Heart right ventricle (tissue), 16 donors: ENCODE results near the gene SLC36A4. TPM values are rescaled to one million over a fixed set of nuclear protein-coding genes. Genes with fewer than 3 reads are reported as not detected.
A peak's percentile ranks its signal among the peaks of the same experiment; 100 is the strongest.

Experiments used
- ATAC-seq, 8 donors: fragments of 200-7000 bp; cut with Tn5 transposase; one replicate each; pipeline ENCODE4 v1.9.1; 2020; ENCODE audit warnings: mild to moderate bottlenecking in 8 of 8, moderate library complexity in 8 of 8, moderate number of reproducible peaks in 1 of 8
- DNase-seq, 2 donors: peaks; one replicate each; pipeline ENCODE4 v3.0.0-alpha.2; 2020
- H3K27ac ChIP-seq, 10 donors: fragments of 200-600 bp; sonication (generic) in 2 of 10; one replicate each; pipeline versions ENCODE4 v1.5.0 to v1.8.0; 2020 to 2022; ENCODE audit warnings: mild to moderate bottlenecking in 3 of 10
- H3K27me3 ChIP-seq, 7 donors: fragments of 200-600 bp; one replicate each; pipeline ENCODE4 v1.8.0; 2021 to 2022; ENCODE audit warnings: mild to moderate bottlenecking in 2 of 7
- H3K36me3 ChIP-seq, 9 donors: fragments of 200-600 bp; sonication (generic) in 1 of 9; one replicate each; pipeline versions ENCODE4 v1.5.0 to v1.8.0; 2020 to 2022; ENCODE audit warnings: mild to moderate bottlenecking in 2 of 9
- H3K4me1 ChIP-seq, 9 donors: fragments of 200-600 bp; sonication (generic) in 1 of 9; one replicate each; pipeline versions ENCODE4 v1.5.0 to v1.8.0; 2020 to 2022; ENCODE audit warnings: mild to moderate bottlenecking in 4 of 9
- H3K4me3 ChIP-seq, 10 donors: fragments of 200-600 bp; sonication (generic) in 2 of 10; one replicate each; pipeline versions ENCODE4 v1.5.0 to v1.8.0; 2020 to 2022; ENCODE audit warnings: mild to moderate bottlenecking in 7 of 10, moderate library complexity in 2 of 10
- H3K9me3 ChIP-seq, 11 donors: fragments of 200-600 bp in 10 of 11; sonication (generic) in 2 of 11; one replicate each; pipeline versions ENCODE4 v1.5.0 to v1.8.0; 2013 to 2022; ENCODE audit warnings: mild to moderate bottlenecking in 2 of 11, control low read depth in 1 of 11, moderate library complexity in 1 of 11
- CTCF ChIP-seq, 9 donors: fragments of 200-600 bp; sonication (generic) in 2 of 9; IDR thresholded peaks; one replicate each; pipeline versions ENCODE4 v1.5.0 to v1.8.0; 2021 to 2022; ENCODE audit warnings: antibody characterized with exemption in 9 of 9, mild to moderate bottlenecking in 5 of 9, moderate library complexity in 1 of 9
- WGBS, 2 donors: extraction: QIAGEN DNeasy Blood & Tissue Kit; methylation state at CpG; one replicate each; pipeline ENCODE4 v1.1.7; 2013; ENCODE audit warnings: inconsistent platforms in 1 of 2; 5-methylcytosine and 5-hydroxymethylcytosine counted together
- intact Hi-C, 10 donors: fragments of 100-400 bp; cut with DNase I; formaldehyde crosslinking; loops; one replicate each; pipeline versions ENCODE4 v1.11.1 to v1.14.2; 2022
- polyA plus RNA-seq, 2 donors: library from polyadenylated mRNA; stranded (reverse); fragments of 200-250 nt; gene quantifications; one replicate each; pipeline ENCODE4 v1.2.3, GENCODE V29; 2013
- total RNA-seq, 10 donors: library from RNA; stranded (reverse); fragmentation: NEBNext Ultra II Directional in 3 of 10; extraction: Animal tissue kit (Norgen Biotek cat#: 25700) in 3 of 10; gene quantifications; one replicate each; pipeline versions ENCODE4 v1.2.1 to v1.2.4, GENCODE V29; 2021 to 2023
- donor health status: Arrhythmogenic right ventricular cardiomyopathy.
- donor health status: ischemic (EF 13 %, LVEDD 7.1; RV severe dilation, severe dysfunction).
- donor health status: healthy with polysubstance abuse.
- donor health status: DM: no; HTN: yes; CAD: no.
- donor health status: DM: no; HTN: no; CAD: no.
- donor health status: ischemic (EF 25% LVEDD 6.9; RV normal size, moderate dysfunction).
- donor health status: ischemic (EF 25% LVEDD 5.7; RV mildly dilated, moderate dysfunction).
- donor health status: healthy.
- donor health status: DM: yes; HTN: yes; CAD: no.
- donor health status: Ischemic cardiomyopathy.
- donor health status: ischemic (EF 35%, LVEDD 5.7; RV mildly dilated, moderate dysfunction).
- donor health status: nonischemic (EF 11% LVEDD 7.7; RV severe dilation, severe dysfunction).
- donor health status: DM: yes; HTN: yes; CAD: no.
- donor health status: PGD.
- donor health status: ischemic (EF 29% LVEDD 5.4; RV normal size, mild dysfunction).
- donor health status: nonischemic (EF 23%, LVEDD 6.1; RV moderate dilation, normal function).

The SLC36A4 gene
- total and polyA plus RNA-seq, 12 donors = 3.1 to 11.4 (median 7.1) TPM

DNA sequence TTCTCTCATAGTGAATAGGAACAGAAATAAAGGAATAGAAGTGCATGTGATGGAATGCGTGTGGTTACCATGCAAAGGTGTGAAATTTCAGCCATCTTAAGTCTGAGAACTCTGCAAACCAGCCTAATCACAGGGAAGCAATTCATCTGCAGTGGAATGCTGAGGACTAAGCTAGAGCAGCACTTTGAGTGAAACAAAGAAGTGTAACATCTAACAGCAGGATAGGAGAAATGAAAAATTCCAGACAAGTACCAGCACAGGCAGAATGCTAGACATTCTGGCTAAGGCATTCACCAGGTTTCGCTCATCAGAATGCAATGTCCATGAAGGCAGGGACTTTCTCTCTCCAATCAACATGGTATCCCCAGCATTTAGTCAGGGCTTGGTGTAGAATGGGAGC is 41.2 kb upstream of the SLC36A4 start:
- Histone ChIP-seq H3K36me3 (no peaks in the 10 kb centered on the region), H3K27ac (no peak overlapping the region), H3K27me3 (peaks cover 0 to 12% (median 0%) of the 10 kb centered on the region in 7 donors), H3K4me1 (peaks cover 0 to 5% (median 0%) of the 10 kb centered on the region in 9 donors), H3K4me3 (no peak overlapping the region), H3K9me3 (no peaks in the 10 kb centered on the region)
- TF ChIP-seq CTCF (IDR thresholded peaks at IDR 0.05) = no peak
- DNase-seq (no peak), ATAC-seq (no peak)
- WGBS, 2 donors = 92 to 93% methylated on average over 2 of the region's 2 CpGs
- intact Hi-C loops = loop anchor here in 5 of 10 donors (5.0 to 10.0 kb wide), 3 partner anchors 303 to 413 kb away; partner anchors contain the start of gene SMCO4 (in 3 of the 5)

- Histone ChIP-seq H3K4me3 (no peak overlapping the region), H3K9me3 (no peaks in the 10 kb centered on the region), H3K4me1 (peaks cover 0 to 5% (median 0%) of the 10 kb centered on the region in 9 donors), H3K27ac (no peak overlapping the region), H3K27me3 (peaks cover 0 to 13% (median 0%) of the 10 kb centered on the region in 7 donors), H3K36me3 (no peaks in the 10 kb centered on the region)
- peak in 7 of 9 donors; percentile 30 to 54 (median 48) for TF ChIP-seq CTCF (IDR thresholded peaks at IDR 0.05)
- ATAC-seq (peak in 7 of 8 donors; percentile 41 to 81 (median 67)), DNase-seq (peak in 1 of 2 donors; percentile 11)
- 33 to 36% methylated on average over 10 of the region's 10 CpGs for WGBS, 2 donors
- intact Hi-C loops = loop anchor here in 6 of 10 donors (2.0 to 10.0 kb wide), 4 partner anchors 305 to 415 kb away; partner anchors contain the start of gene SMCO4 (in 4 of the 6)
Observed at GRCh38 chr11:93236741-93237675, 39.2 kb upstream of the SLC36A4 start.

DNA sequence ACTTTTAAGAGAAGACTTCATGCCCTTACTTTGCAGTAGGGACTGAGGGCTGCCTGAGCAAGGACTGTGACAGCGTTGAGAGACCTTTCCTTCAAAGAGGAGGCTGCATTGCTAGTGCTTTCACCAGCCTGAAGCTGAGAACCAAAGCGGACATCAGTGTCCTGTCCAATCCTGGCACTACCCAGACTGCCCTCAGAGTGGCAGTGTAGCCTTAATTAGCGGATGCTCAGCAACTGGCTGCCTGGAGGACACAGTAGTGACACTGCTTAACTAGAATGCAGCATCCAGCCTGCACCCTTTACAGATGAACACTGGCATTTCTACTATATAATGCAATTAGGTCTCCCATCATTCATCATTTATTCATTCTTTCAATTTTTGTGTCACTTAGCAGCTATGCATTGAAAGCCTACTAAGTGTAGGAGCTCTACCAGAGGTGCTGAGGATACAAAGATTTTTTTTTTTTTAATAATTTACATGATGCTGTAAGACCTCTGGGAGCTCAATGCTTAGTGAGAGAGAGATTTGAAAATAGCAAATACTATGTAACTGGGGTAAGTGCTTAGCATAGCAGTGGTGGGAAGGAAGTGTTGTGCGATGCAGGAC is 36.9 kb upstream of the SLC36A4 start:
- no peak overlapping the region for H3K4me3 ChIP-seq
- H3K27ac ChIP-seq = no peak overlapping the region
- ATAC-seq = peak; percentile 90 to 99 (median 96)
- H3K27me3 ChIP-seq = peaks cover 0 to 13% (median 0%) of the 10 kb centered on the region in 7 donors
- H3K4me1 ChIP-seq = peaks cover 0 to 5% (median 0%) of the 10 kb centered on the region in 9 donors
- 25% methylated on average over 4 of the region's 4 CpGs for WGBS, 2 donors
- intact Hi-C loops = loop anchor here (1.0 to 10.0 kb wide), 8 partner anchors 308 to 418 kb away; partner anchors contain the start of gene SMCO4 (in 9 of the 10)
- TF ChIP-seq CTCF (IDR thresholded peaks at IDR 0.05) = peak; percentile 72 to 96 (median 91)
- H3K9me3 ChIP-seq = no peaks in the 10 kb centered on the region
- peak; percentile 57 to 76 for DNase-seq
- no peaks in the 10 kb centered on the region for H3K36me3 ChIP-seq

- DNase-seq = no peak
- WGBS, 2 donors = 91 to 95% methylated on average over 1 of the region's 1 CpG
- TF ChIP-seq CTCF (IDR thresholded peaks at IDR 0.05) = no peak
- intact Hi-C loops = loop anchor here in 9 of 10 donors (5.0 to 10.0 kb wide), 6 partner anchors 135 to 422 kb away; partner anchors contain the start of gene SMCO4 (in 3 of the 9)
- H3K9me3 ChIP-seq = no peaks in the 10 kb centered on the region
- H3K36me3 ChIP-seq = no peaks in the 10 kb centered on the region
- no peak overlapping the region for H3K4me3 ChIP-seq
- ATAC-seq = no peak
- H3K27me3 ChIP-seq = peaks cover 0 to 6% (median 0%) of the 10 kb centered on the region in 7 donors
- no peaks in the 10 kb centered on the region for H3K4me1 ChIP-seq
- no peak overlapping the region for H3K27ac ChIP-seq
Observed at GRCh38 chr11:93229876-93230275, 32.1 kb upstream of the SLC36A4 start.
